ENCODE results near the gene GNA14. TPM values are rescaled to one million over a fixed set of nuclear protein-coding genes. Genes with fewer than 3 reads are reported as not detected.

The GNA14 gene
- total and polyA plus RNA-seq, 2 experiments from 2014 or later = 3.9 to 10.5 TPM

- Histone ChIP-seq H4K20me1 (replicated peaks; ENCODE audit: insufficient read depth) (no peaks in the 10 kb centered on the region), H3F3A (replicated peaks; ENCODE audit: low read depth) (no peaks in the 10 kb centered on the region), H3K36me3 (ENCODE audit: insufficient read depth) (no peaks in the 10 kb centered on the region; the same call in 1 of the 2 replicates), H3K27me3 (ENCODE audit: insufficient read depth) (no peaks in the 10 kb centered on the region), H3K4me3 (no peak overlapping the region), H3K4me1 (ENCODE audit: insufficient read depth) (peaks cover 27% of the 10 kb centered on the region), H3K79me2 (replicated peaks; ENCODE audit: insufficient read depth) (no peaks in the 10 kb centered on the region), H2AFZ (no peak overlapping the region), H3K9me2 (ENCODE audit: insufficient read depth) (no peaks in the 10 kb centered on the region), H3K27ac (ENCODE audit: low read depth) (peak overlapping the region; percentile 82), H3K4me2 (peak overlapping the region; percentile 26; the same call in 1 of the 2 replicates)
- DNase-seq (ENCODE audit: low spot score) (peak; percentile 75), ATAC-seq (peak; percentile 85)
- peaks cover 6% of the 10 kb centered on the region for H3K36me3 Mint-ChIP-seq (ENCODE audit: low read depth)
- peak overlapping the region; percentile 29; the same call in 2 of the 3 replicates for H3K4me3 Mint-ChIP-seq
- peaks cover 37% of the 10 kb centered on the region for H3K4me1 Mint-ChIP-seq
- H3K27me3 Mint-ChIP-seq (ENCODE audit: insufficient read depth, low read depth, poor library complexity) = peaks cover 4% of the 10 kb centered on the region
- peaks cover 4% of the 10 kb centered on the region; the same call in 2 of the 3 replicates for H3K9me3 Mint-ChIP-seq
- H3K27ac Mint-ChIP-seq = peak overlapping the region; percentile 93
- TF ChIP-seq ZNF462 (CRISPR knock-in tag; IDR thresholded peaks at IDR 0.05) = peak; percentile 97
- TF ChIP-seq ZNF114 (CRISPR knock-in tag; IDR thresholded peaks at IDR 0.05) = no peak
- TF ChIP-seq NANOG (IDR thresholded peaks at IDR 0.05; ENCODE audit: borderline replicate concordance) = peak; percentile 11
Observed at GRCh38 chr9:77534376-77535057, 113.6 kb downstream of the GNA14 start.

- H3K36me3 ChIP-seq (ENCODE audit: insufficient read depth) = no peaks in the 10 kb centered on the region; the same call in 1 of the 2 replicates
- Mint-ChIP-seq H3K27ac (peak overlapping the region; percentile 88), H3K36me3 (ENCODE audit: low read depth) (peaks cover 7% of the 10 kb centered on the region; the same call in 2 of the 3 replicates), H3K9me3 (peaks cover 4% of the 10 kb centered on the region; the same call in 2 of the 3 replicates), H3K27me3 (ENCODE audit: insufficient read depth, low read depth, poor library complexity) (peaks cover 4% of the 10 kb centered on the region), H3K4me3 (no peak overlapping the region), H3K4me1 (peaks cover 41% of the 10 kb centered on the region)
- peak overlapping the region; percentile 82 for H3K27ac ChIP-seq (ENCODE audit: low read depth)
- no peaks in the 10 kb centered on the region for H3K27me3 ChIP-seq (ENCODE audit: insufficient read depth)
- H3K9me2 ChIP-seq (ENCODE audit: insufficient read depth) = no peaks in the 10 kb centered on the region
- H3F3A ChIP-seq (replicated peaks; ENCODE audit: low read depth) = no peaks in the 10 kb centered on the region
- no peak for ATAC-seq
- H3K4me2 ChIP-seq = peak overlapping the region; percentile 26; the same call in 1 of the 2 replicates
- no peaks in the 10 kb centered on the region for H3K79me2 ChIP-seq (replicated peaks; ENCODE audit: insufficient read depth)
- no peak overlapping the region for H3K4me3 ChIP-seq
- H4K20me1 ChIP-seq (replicated peaks; ENCODE audit: insufficient read depth) = no peaks in the 10 kb centered on the region
- H3K4me1 ChIP-seq (ENCODE audit: insufficient read depth) = peaks cover 27% of the 10 kb centered on the region
- no peak overlapping the region for H2AFZ ChIP-seq
- DNase-seq (ENCODE audit: low spot score) = no peak
- no peak for TF ChIP-seq ZNF331 (CRISPR knock-in tag; IDR thresholded peaks at IDR 0.05; ENCODE audit: low read depth)
- TF ChIP-seq STAT1 (IDR thresholded peaks at IDR 0.05; ENCODE audit: unreplicated experiment) = no peak
- no peak for TF ChIP-seq JUNB (IDR thresholded peaks at IDR 0.05; ENCODE audit: unreplicated experiment)
Observed at GRCh38 chr9:77533671-77534070, 114.5 kb downstream of the GNA14 start.

All from GM23338 (cell line).